Duodenal mucosa (tissue), 2 donors: Measurements from ENCODE around the gene FOSL1.
A peak's percentile ranks its signal among the peaks of the same experiment; 100 is the strongest.

Source experiments
- H3K27ac ChIP-seq: one replicate; pipeline ENCODE4 v1.7.0; 2013; ENCODE audit warnings: low read depth, low read length
- H3K27me3 ChIP-seq, 2 donors: one replicate each; pipeline ENCODE4 v1.7.0; 2013; ENCODE audit warnings: low read length in 2 of 2, control low read depth in 1 of 2; ENCODE audit not compliant: insufficient read depth in 2 of 2, control insufficient read depth in 1 of 2
- H3K36me3 ChIP-seq, 2 donors: one replicate each; pipeline ENCODE4 v1.7.0; 2013; ENCODE audit warnings: low read length in 2 of 2, control low read depth in 1 of 2; ENCODE audit not compliant: insufficient read depth in 2 of 2, control insufficient read depth in 1 of 2
- H3K4me1 ChIP-seq, 2 donors: one replicate each; pipeline ENCODE4 v1.7.0; 2013; ENCODE audit warnings: low read length in 2 of 2, control low read depth in 1 of 2; ENCODE audit not compliant: insufficient read depth in 2 of 2, control insufficient read depth in 1 of 2
- H3K4me3 ChIP-seq, 2 donors: one replicate each; pipeline ENCODE4 v1.7.0; 2013; ENCODE audit warnings: low read length in 2 of 2, low read depth in 1 of 2
- H3K9ac ChIP-seq, 2 donors: one replicate each; pipeline ENCODE4 v1.7.0; 2013; ENCODE audit warnings: low read length in 2 of 2, low read depth in 1 of 2
- H3K9me3 ChIP-seq, 2 donors: one replicate each; pipeline ENCODE4 v1.7.0; 2013; ENCODE audit warnings: low read length in 2 of 2, control low read depth in 1 of 2; ENCODE audit not compliant: control insufficient read depth in 1 of 2

FOSL1 gene

GRCh38 chr11:65937766-65938165 lies 37.6 kb upstream of the FOSL1 start:
- Histone ChIP-seq H3K9ac (no peak overlapping the region), H3K4me1 (no peaks in the 10 kb centered on the region), H3K4me3 (no peak overlapping the region), H3K9me3 (no peaks in the 10 kb centered on the region), H3K27me3 (peaks cover 0 to 9% of the 10 kb centered on the region in 2 donors), H3K36me3 (no peaks in the 10 kb centered on the region), H3K27ac (no peak overlapping the region)

GRCh38 chr11:65934014-65934413 lies 33.8 kb upstream of the FOSL1 start:
- H3K27ac ChIP-seq = no peak overlapping the region
- H3K9me3 ChIP-seq = no peaks in the 10 kb centered on the region
- H3K4me3 ChIP-seq = no peak overlapping the region
- peaks cover 0 to 1% of the 10 kb centered on the region in 2 donors for H3K4me1 ChIP-seq
- no peaks in the 10 kb centered on the region for H3K36me3 ChIP-seq
- H3K27me3 ChIP-seq = peaks cover 0 to 3% of the 10 kb centered on the region in 2 donors
- no peak overlapping the region for H3K9ac ChIP-seq

GRCh38 chr11:65932558-65932919 lies 32.4 kb upstream of the FOSL1 start:
- Histone ChIP-seq H3K27ac (no peak overlapping the region), H3K27me3 (peaks cover 0 to 2% of the 10 kb centered on the region in 2 donors), H3K4me3 (no peak overlapping the region), H3K36me3 (no peaks in the 10 kb centered on the region), H3K9me3 (no peaks in the 10 kb centered on the region), H3K9ac (no peak overlapping the region), H3K4me1 (peaks cover 0 to 12% of the 10 kb centered on the region in 2 donors)

- Histone ChIP-seq H3K9me3 (no peaks in the 10 kb centered on the region), H3K9ac (no peak overlapping the region), H3K4me1 (peaks cover 0 to 16% of the 10 kb centered on the region in 2 donors)
Observed at GRCh38 chr11:65931773-65932557, 31.8 kb upstream of the FOSL1 start.

GRCh38 chr11:65928667-65929066 lies 28.5 kb upstream of the FOSL1 start:
- Histone ChIP-seq H3K9me3 (no peaks in the 10 kb centered on the region), H3K9ac (no peak overlapping the region), H3K27ac (no peak overlapping the region), H3K4me3 (no peak overlapping the region), H3K4me1 (peaks cover 0 to 16% of the 10 kb centered on the region in 2 donors), H3K27me3 (no peaks in the 10 kb centered on the region), H3K36me3 (no peaks in the 10 kb centered on the region)

More at GRCh38 chr11:65931773-65932557, 31.8 kb upstream of the FOSL1 start:
- no peak overlapping the region for H3K4me3 ChIP-seq
- H3K27ac ChIP-seq = no peak overlapping the region
- H3K27me3 ChIP-seq = no peaks in the 10 kb centered on the region
- no peaks in the 10 kb centered on the region for H3K36me3 ChIP-seq

GRCh38 chr11:65927904-65928397 lies 27.8 kb upstream of the FOSL1 start:
- peaks cover 0 to 5% of the 10 kb centered on the region in 2 donors for H3K36me3 ChIP-seq
- peak overlapping the region; percentile 18 to 45 for H3K4me3 ChIP-seq
- no peaks in the 10 kb centered on the region for H3K9me3 ChIP-seq
- H3K27me3 ChIP-seq = no peaks in the 10 kb centered on the region
- peak overlapping the region; percentile 12 for H3K27ac ChIP-seq
- H3K9ac ChIP-seq = peak overlapping the region in 1 of 2 donors; percentile 25
- peaks cover 0 to 16% of the 10 kb centered on the region in 2 donors for H3K4me1 ChIP-seq

GRCh38 chr11:65925397-65925796 lies 25.2 kb upstream of the FOSL1 start:
- H3K9ac ChIP-seq = no peak overlapping the region
- no peaks in the 10 kb centered on the region for H3K27me3 ChIP-seq
- H3K36me3 ChIP-seq = peaks cover 0 to 17% of the 10 kb centered on the region in 2 donors
- no peak overlapping the region for H3K4me3 ChIP-seq
- H3K27ac ChIP-seq = no peak overlapping the region
- H3K4me1 ChIP-seq = peaks cover 7 to 24% of the 10 kb centered on the region in 2 donors
- no peaks in the 10 kb centered on the region for H3K9me3 ChIP-seq

GRCh38 chr11:65922565-65922964 lies 22.4 kb upstream of the FOSL1 start:
- Histone ChIP-seq H3K4me3 (no peak overlapping the region), H3K9me3 (no peaks in the 10 kb centered on the region), H3K27ac (no peak overlapping the region), H3K36me3 (peaks cover 0 to 17% of the 10 kb centered on the region in 2 donors), H3K4me1 (peaks cover 18 to 25% of the 10 kb centered on the region in 2 donors), H3K9ac (no peak overlapping the region), H3K27me3 (no peaks in the 10 kb centered on the region)

- Histone ChIP-seq H3K9ac (no peak overlapping the region), H3K4me3 (no peak overlapping the region), H3K9me3 (no peaks in the 10 kb centered on the region), H3K27me3 (no peaks in the 10 kb centered on the region), H3K36me3 (peaks cover 0 to 17% of the 10 kb centered on the region in 2 donors), H3K27ac (no peak overlapping the region), H3K4me1 (peaks cover 24 to 27% of the 10 kb centered on the region in 2 donors)
Observed at GRCh38 chr11:65921876-65922275, 21.7 kb upstream of the FOSL1 start.

GRCh38 chr11:65921033-65921555 lies 20.9 kb upstream of the FOSL1 start:
- no peaks in the 10 kb centered on the region for H3K27me3 ChIP-seq
- peaks cover 32 to 35% of the 10 kb centered on the region in 2 donors for H3K4me1 ChIP-seq
- peaks cover 0 to 17% of the 10 kb centered on the region in 2 donors for H3K36me3 ChIP-seq
- H3K9me3 ChIP-seq = no peaks in the 10 kb centered on the region
- H3K27ac ChIP-seq = no peak overlapping the region
- H3K4me3 ChIP-seq = no peak overlapping the region
- H3K9ac ChIP-seq = peak overlapping the region in 1 of 2 donors; percentile 74
